ENCODE results near the gene GABRB3.

DNA sequence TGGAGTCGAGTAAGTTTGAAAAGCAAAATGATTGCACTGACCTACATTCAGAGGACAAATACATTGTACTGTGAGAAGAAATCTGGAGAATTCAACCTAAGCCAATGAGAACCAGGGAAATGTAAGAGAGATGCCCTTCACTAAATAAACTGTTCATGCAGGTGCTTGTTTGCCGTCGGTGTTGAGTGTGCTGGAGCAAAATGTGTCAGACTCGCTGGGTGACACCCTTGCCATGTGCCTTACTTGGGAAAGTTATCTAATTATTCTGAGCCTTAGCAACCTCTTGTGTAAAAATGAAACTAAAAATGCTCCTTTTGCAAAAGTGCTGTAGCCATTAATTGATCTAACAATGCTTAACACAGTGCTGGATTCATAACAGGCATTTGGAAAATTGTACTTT is 140.4 kb downstream of the GABRB3 start:
- TF ChIP-seq POLR2A (IDR thresholded peaks at IDR 0.05) (no peak), CTCF (IDR thresholded peaks at IDR 0.05) (no peak)
